OCI-LY1 (cell line): Measurements from ENCODE around the gene ZNF484.

Experiments used
- EZH2 ChIP-seq: fragments of 200-600 bp; sonication (generic), shearing (Covaris generic); IDR thresholded peaks from 2 replicates; pipeline ENCODE4 v1.8.0; 2017; ENCODE audit warnings: borderline replicate concordance, mixed run types, mild to moderate bottlenecking, antibody characterized with exemption, low read length, moderate library complexity, mixed read lengths
- TF ChIP-seq, protein P1 (sequence below): fragments of 200-600 bp; sonication (generic), shearing (Covaris generic); IDR thresholded peaks from 2 replicates; pipeline ENCODE4 v1.5.1; 2017; ENCODE audit warnings: mild to moderate bottlenecking, antibody characterized with exemption, low read length, moderate library complexity, mixed read lengths

DNA sequence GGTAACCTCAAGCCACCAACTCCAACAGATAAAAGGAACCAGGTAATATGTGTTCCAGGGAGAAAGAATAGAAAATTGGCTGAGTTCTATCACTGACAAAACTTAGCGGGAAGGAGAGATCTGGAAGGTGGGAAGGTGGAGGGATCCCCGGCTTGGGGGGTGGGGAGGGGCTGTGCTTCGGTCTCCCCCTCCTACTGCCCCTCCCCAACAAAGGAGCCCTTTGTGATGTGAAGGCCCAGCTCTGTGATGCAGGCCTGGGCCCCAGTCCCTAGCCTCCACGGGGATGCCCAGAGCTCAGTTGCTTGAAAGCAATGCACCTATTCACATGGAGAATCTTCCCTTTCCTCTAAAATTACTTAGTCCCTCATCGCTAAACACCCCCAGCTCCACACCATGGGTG is 4.4 kb upstream of the ZNF484 start:
- TF ChIP-seq, protein P1, sequence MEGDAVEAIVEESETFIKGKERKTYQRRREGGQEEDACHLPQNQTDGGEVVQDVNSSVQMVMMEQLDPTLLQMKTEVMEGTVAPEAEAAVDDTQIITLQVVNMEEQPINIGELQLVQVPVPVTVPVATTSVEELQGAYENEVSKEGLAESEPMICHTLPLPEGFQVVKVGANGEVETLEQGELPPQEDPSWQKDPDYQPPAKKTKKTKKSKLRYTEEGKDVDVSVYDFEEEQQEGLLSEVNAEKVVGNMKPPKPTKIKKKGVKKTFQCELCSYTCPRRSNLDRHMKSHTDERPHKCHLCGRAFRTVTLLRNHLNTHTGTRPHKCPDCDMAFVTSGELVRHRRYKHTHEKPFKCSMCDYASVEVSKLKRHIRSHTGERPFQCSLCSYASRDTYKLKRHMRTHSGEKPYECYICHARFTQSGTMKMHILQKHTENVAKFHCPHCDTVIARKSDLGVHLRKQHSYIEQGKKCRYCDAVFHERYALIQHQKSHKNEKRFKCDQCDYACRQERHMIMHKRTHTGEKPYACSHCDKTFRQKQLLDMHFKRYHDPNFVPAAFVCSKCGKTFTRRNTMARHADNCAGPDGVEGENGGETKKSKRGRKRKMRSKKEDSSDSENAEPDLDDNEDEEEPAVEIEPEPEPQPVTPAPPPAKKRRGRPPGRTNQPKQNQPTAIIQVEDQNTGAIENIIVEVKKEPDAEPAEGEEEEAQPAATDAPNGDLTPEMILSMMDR: no peak
- TF ChIP-seq EZH2: no peak
